Measurements from ENCODE around the gene SLC38A1. TPM values are rescaled to one million over a fixed set of nuclear protein-coding genes. Genes with fewer than 3 reads are reported as not detected.

The SLC38A1 gene
- total RNA-seq, 2 donors from 2014 or later, result 79.6 to 116 TPM

DNA sequence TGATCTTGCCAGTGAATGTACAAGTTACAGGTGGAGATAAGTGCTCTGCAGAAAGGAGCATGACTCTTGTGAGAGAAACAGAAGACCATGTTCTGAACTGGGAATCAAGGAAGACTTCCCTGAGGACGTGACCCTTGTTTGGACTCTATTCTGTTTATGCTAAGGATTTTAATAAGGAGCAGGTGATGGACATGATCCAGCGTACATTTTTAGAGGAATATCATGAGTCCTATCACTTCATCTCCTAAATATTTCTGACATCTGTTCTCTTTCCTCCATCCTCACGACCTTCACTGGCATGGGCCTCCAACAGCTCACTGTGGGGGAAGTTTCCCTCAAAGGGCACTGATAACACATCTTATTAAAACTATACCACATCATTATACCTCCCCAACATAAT is 7.9 kb upstream of the SLC38A1 start:
- no peak for TF ChIP-seq CTCF (IDR thresholded peaks at IDR 0.05)
- Histone ChIP-seq H3K27ac (no peak overlapping the region), H3K27me3 (no peaks in the 10 kb centered on the region), H3K4me3 (no peak overlapping the region), H3K36me3 (no peaks in the 10 kb centered on the region), H3K9me3 (no peaks in the 10 kb centered on the region), H3K4me1 (no peaks in the 10 kb centered on the region)
- no peak for DNase-seq (ENCODE audit: low spot score)

DNA sequence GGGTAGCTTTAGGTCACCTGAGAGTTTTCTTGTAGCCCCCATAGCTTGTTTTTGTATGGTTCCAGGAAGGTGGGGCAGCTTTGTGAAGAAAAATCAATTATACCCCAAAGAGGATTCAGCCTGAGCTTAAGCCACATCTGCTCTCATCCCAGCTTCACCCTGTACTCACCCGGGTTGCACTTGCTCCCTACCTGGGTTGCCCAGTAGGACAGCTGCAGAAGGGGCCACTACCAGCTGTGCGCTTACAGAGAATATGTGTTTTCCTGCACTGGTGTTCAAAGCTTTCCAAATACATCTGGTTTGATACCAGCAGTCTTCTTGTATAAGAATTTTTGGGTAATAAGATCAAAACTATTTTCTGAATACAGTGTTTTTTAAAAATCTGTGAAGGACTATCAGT is 3.0 kb upstream of the SLC38A1 start:
- Histone ChIP-seq H3K27me3 (no peaks in the 10 kb centered on the region), H3K9me3 (no peaks in the 10 kb centered on the region), H3K27ac (no peak overlapping the region), H3K4me1 (peaks cover 0 to 30% of the 10 kb centered on the region in 2 donors), H3K4me3 (no peak overlapping the region), H3K36me3 (no peaks in the 10 kb centered on the region)
- no peak for TF ChIP-seq CTCF (IDR thresholded peaks at IDR 0.05)
- DNase-seq (ENCODE audit: low spot score), result no peak

DNA sequence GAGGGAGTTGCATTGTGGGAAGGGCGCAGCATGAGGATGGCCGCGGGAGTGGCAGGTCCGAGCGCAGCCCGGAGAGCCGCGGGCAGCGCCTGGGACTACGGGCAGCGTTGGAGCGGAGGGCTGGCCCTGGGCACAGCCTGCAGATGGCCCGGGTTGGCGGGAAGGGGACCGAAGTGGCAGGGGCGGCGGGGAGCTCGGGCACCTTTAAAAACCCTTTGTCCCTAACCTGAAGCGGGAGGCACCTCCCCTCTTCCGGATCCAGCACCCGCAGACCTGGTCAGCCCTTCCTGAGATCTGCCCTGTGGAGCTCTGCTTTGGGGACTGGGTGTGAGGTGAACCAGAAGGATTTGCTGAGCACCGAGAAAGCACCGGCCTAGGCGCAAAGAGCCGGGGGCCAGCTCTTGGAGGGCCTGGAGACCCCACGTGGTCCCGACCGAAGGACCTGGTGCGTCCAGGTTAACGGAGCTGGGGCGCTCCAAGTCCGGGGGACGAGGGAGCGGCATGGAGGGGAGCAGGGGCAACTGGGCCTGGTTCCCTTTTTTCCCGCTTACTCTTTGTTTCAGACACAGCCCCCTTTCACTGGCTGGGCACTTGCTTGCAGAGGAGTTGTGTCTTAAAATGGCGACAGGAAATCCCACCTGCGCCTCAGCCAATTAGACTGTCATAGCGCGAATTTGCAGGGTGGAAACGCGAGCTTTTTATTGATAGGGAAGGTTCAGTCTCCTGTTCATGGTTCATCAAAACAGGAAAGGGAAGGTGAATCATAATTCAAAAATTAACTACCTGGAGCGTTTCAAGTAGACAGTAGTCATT is 792 bp upstream of the SLC38A1 start:
- no peaks in the 10 kb centered on the region for H3K36me3 ChIP-seq
- TF ChIP-seq CTCF (IDR thresholded peaks at IDR 0.05), result no peak
- DNase-seq (ENCODE audit: low spot score), result no peak
- peak overlapping the region; percentile 44 to 63 for H3K4me3 ChIP-seq
- H3K4me1 ChIP-seq, result peaks cover 0 to 34% of the 10 kb centered on the region in 2 donors
- peak overlapping the region; percentile 87 to 88 for H3K27ac ChIP-seq
- H3K9me3 ChIP-seq, result no peaks in the 10 kb centered on the region
- no peaks in the 10 kb centered on the region for H3K27me3 ChIP-seq

GRCh38 chr12:46267825-46268582 is 839 bp downstream of the SLC38A1 start:
- no peaks in the 10 kb centered on the region for H3K27me3 ChIP-seq
- H3K9me3 ChIP-seq, result no peaks in the 10 kb centered on the region
- H3K4me1 ChIP-seq, result peaks cover 0 to 40% of the 10 kb centered on the region in 2 donors
- peak overlapping the region; percentile 44 to 63 for H3K4me3 ChIP-seq
- no peak for TF ChIP-seq CTCF (IDR thresholded peaks at IDR 0.05)
- DNase-seq (ENCODE audit: low spot score), result no peak
- peak overlapping the region; percentile 87 to 88 for H3K27ac ChIP-seq
- H3K36me3 ChIP-seq, result no peaks in the 10 kb centered on the region

DNA sequence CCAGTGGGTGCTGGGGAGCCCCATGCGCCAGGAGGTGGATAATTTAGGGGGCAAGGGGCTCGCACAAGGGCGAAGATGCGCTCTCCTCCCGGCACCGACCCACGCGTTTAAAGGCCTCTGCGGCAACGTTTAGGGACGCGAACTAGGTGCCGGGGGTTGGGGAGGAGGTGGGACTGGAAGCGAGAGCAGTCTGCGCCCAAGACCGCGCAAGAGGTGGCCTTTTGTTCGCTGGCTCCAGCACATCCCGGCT is 1.3 kb downstream of the SLC38A1 start:
- Histone ChIP-seq H3K36me3 (no peaks in the 10 kb centered on the region), H3K27me3 (no peaks in the 10 kb centered on the region), H3K9me3 (no peaks in the 10 kb centered on the region), H3K4me3 (peak overlapping the region; percentile 44 to 63), H3K27ac (peak overlapping the region; percentile 87 to 88), H3K4me1 (peaks cover 0 to 40% of the 10 kb centered on the region in 2 donors)
- no peak for TF ChIP-seq CTCF (IDR thresholded peaks at IDR 0.05)
- no peak for DNase-seq (ENCODE audit: low spot score)
